Glutamatergic neuron (in vitro differentiated cells): ENCODE measurements around the gene B3GAT3. TPM values are rescaled to one million over a fixed set of nuclear protein-coding genes. Genes with fewer than 3 reads are reported as not detected.

Experiments
- DNase-seq: peaks from one replicate; pipeline ENCODE4 v3.0.0; 2022
- H3K27ac Mint-ChIP-seq: one replicate; pipeline ENCODE4 v1.8.0; 2020; ENCODE audit warnings: mild to moderate bottlenecking, mixed read lengths, inconsistent platforms; ENCODE audit not compliant: unreplicated experiment
- H3K27me3 Mint-ChIP-seq: one replicate; pipeline ENCODE4 v1.8.0; 2020; ENCODE audit warnings: mild to moderate bottlenecking, moderate library complexity, mixed read lengths, inconsistent platforms; ENCODE audit not compliant: unreplicated experiment
- H3K36me3 Mint-ChIP-seq: one replicate; pipeline ENCODE4 v1.8.0; 2020; ENCODE audit warnings: mild to moderate bottlenecking, mixed read lengths, inconsistent platforms; ENCODE audit not compliant: unreplicated experiment
- H3K4me1 Mint-ChIP-seq: one replicate; pipeline ENCODE4 v1.8.0; 2020; ENCODE audit warnings: mild to moderate bottlenecking, low read depth, mixed read lengths, inconsistent platforms; ENCODE audit not compliant: unreplicated experiment
- H3K4me3 Mint-ChIP-seq: one replicate; pipeline ENCODE4 v1.8.0; 2020; ENCODE audit warnings: mild to moderate bottlenecking, mixed read lengths, inconsistent platforms; ENCODE audit not compliant: unreplicated experiment
- H3K9me3 Mint-ChIP-seq: one replicate; pipeline ENCODE4 v1.8.0; 2020; ENCODE audit warnings: mild to moderate bottlenecking, moderate library complexity, mixed read lengths, inconsistent platforms; ENCODE audit not compliant: unreplicated experiment
- total RNA-seq: library from RNA; stranded (reverse); fragmentation: NEBNext Ultra II Directional; extraction: Animal tissue kit (Norgen Biotek cat#: 25700); gene quantifications from one replicate; pipeline ENCODE4 v1.2.1, GENCODE V29; 2021; ENCODE audit not compliant: unreplicated experiment
- TF ChIP-seq, protein P1 (sequence below): fragments of 200-600 bp; sonication (generic); IDR thresholded peaks from one replicate; pipeline ENCODE4 v1.5.0; 2021; ENCODE audit not compliant: partially characterized antibody, unreplicated experiment

B3GAT3 gene
- total RNA-seq, 1 donor from 2014 or later, result 71.6 TPM

DNA sequence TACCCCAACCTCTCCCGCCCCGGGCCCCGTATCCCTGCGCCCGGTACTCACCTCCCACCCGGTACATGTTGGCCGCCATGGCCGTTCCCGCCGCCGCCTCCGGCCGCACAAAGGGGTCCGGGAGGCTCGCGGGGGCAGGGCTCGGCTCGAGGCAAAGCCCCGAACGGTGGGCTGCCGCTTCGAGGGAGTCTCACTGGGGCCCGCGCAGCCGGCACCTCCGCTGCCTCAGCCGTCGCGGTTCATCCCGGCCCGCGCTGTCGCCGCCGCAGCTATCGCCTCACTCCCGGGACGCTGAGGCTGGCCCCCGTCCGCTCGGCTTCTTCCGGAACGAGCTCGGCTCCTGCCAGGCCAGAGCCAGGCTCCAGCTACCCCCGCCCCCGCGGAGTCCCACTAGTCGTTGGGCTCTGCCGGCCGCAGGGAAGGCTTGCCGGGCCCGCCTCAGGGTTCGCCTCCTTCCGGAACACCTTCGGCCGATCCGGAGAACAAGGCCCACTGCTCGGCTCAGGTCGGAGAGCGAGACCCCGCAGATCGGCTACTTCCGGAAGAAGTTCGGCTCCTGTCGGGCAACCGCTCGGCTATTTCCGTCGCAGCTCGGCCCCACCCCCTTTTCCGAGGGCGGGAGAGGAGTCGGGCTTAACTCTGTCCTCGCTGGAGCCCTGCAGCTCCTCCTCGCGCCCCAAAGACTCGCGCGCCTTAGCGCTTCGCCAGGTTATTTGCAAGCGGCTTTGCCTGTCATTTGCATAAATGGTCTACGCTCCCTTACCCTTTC, 20.2 kb downstream of the B3GAT3 start, which contains the start of gene MTA2:
TSS of gene MTA2 (minus strand) at position 494 of the 769 bp plus-strand sequence. CDS start at position 79, 415 bp downstream.
- Mint-ChIP-seq H3K27me3 (peaks cover 27% of the 10 kb centered on the region), H3K9me3 (peaks cover 29% of the 10 kb centered on the region), H3K36me3 (peaks cover 8% of the 10 kb centered on the region), H3K4me3 (peak within 1 kb of the TSS; percentile 99), H3K27ac (peak within 1 kb of the TSS; percentile 93), H3K4me1 (peaks cover 23% of the 10 kb centered on the region)
- TF ChIP-seq, protein P1, sequence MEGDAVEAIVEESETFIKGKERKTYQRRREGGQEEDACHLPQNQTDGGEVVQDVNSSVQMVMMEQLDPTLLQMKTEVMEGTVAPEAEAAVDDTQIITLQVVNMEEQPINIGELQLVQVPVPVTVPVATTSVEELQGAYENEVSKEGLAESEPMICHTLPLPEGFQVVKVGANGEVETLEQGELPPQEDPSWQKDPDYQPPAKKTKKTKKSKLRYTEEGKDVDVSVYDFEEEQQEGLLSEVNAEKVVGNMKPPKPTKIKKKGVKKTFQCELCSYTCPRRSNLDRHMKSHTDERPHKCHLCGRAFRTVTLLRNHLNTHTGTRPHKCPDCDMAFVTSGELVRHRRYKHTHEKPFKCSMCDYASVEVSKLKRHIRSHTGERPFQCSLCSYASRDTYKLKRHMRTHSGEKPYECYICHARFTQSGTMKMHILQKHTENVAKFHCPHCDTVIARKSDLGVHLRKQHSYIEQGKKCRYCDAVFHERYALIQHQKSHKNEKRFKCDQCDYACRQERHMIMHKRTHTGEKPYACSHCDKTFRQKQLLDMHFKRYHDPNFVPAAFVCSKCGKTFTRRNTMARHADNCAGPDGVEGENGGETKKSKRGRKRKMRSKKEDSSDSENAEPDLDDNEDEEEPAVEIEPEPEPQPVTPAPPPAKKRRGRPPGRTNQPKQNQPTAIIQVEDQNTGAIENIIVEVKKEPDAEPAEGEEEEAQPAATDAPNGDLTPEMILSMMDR, result no peak
- peak; percentile 98 for DNase-seq

DNA sequence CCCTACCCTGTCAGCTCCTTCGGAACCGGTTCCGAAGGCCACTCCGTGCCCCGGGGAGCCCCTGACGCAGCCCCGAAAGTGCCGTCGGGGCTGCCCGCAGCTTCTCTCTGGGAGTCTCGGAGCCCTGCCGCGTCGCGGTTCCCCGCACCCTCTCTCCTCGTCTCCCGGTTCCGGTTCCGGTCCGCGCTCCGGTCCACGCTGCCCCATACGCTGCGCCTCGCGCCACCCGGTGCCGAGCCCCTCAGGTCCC, 20.7 kb downstream of the B3GAT3 start:
- H3K36me3 Mint-ChIP-seq, result peaks cover 8% of the 10 kb centered on the region
- H3K4me1 Mint-ChIP-seq, result peaks cover 23% of the 10 kb centered on the region
- peaks cover 27% of the 10 kb centered on the region for H3K27me3 Mint-ChIP-seq
- H3K27ac Mint-ChIP-seq, result peak overlapping the region; percentile 93
- H3K9me3 Mint-ChIP-seq, result peaks cover 28% of the 10 kb centered on the region
- TF ChIP-seq, protein P1, result no peak
- peak overlapping the region; percentile 99 for H3K4me3 Mint-ChIP-seq
- no peak for DNase-seq

DNA sequence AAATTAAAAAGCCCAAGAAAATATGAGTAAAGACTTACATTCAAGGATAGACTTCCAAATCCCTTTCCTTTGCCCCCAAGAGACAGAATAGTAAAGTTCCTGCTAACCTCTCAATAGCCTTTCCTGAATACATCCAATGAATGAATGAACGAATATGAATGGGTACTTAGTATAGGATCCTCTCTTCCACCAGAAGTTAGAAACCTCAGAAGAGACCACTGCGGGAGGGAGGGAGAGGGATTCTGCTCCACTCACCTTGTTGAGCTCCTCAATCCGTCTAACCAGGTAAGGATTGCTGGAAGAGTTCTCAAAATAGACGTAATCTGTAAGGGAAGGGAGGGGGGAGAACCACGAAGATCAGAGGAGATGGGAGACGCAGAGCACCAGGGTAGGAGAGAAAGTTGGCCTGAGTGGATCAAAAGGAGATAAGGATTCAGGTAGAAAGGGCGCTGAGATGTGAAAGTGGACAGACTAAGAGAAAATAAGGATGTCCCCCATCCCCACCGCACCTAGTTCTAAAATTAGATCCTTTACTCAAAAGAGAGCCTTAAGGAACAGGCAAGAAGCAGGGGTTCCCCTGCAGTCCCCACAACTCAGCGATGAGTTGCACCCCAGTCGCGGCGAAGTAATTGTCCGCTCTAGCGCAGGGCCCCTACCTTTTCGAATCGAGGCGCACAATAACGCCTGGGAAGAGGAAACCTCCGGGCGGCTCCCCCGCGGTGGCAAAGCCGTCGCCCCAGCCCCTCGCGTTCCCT, 21.2 kb downstream of the B3GAT3 start:
- H3K4me1 Mint-ChIP-seq, result peaks cover 23% of the 10 kb centered on the region
- H3K27me3 Mint-ChIP-seq, result peaks cover 27% of the 10 kb centered on the region
- H3K4me3 Mint-ChIP-seq, result peak overlapping the region; percentile 99
- TF ChIP-seq, protein P1, result no peak
- no peak for DNase-seq
- peaks cover 8% of the 10 kb centered on the region for H3K36me3 Mint-ChIP-seq
- H3K9me3 Mint-ChIP-seq, result peaks cover 28% of the 10 kb centered on the region
- H3K27ac Mint-ChIP-seq, result peak overlapping the region; percentile 93

DNA sequence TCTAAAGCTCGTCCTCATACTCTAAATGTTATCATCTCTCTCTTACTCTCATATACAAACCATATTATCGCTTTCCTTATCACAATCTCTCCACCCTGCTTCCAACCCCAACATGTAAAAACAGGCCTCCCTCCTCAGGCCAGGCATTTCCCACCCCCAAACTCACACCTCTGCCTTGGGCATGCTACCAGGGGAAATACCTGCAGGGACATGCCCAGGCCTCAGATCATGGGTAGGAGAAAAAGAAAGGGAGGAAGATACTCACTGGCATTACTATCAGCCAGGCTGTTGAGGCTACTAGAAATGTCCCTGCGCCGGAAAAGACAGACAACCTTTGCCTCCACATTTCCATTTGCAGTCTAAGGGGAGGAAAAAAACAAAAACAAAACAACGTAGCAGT, 21.9 kb downstream of the B3GAT3 start:
- H3K4me3 Mint-ChIP-seq, result peak overlapping the region; percentile 99
- H3K4me1 Mint-ChIP-seq, result peaks cover 23% of the 10 kb centered on the region
- TF ChIP-seq, protein P1, result no peak
- DNase-seq, result no peak
- H3K27me3 Mint-ChIP-seq, result peaks cover 27% of the 10 kb centered on the region
- peaks cover 8% of the 10 kb centered on the region for H3K36me3 Mint-ChIP-seq
- peak overlapping the region; percentile 93 for H3K27ac Mint-ChIP-seq
- H3K9me3 Mint-ChIP-seq, result peaks cover 32% of the 10 kb centered on the region
